ENCODE measurements around the gene TMEM115.

- no peak for TF ChIP-seq KLF17 (tag by site-specific recombination; IDR thresholded peaks at IDR 0.05)
- TF ChIP-seq, protein P1, sequence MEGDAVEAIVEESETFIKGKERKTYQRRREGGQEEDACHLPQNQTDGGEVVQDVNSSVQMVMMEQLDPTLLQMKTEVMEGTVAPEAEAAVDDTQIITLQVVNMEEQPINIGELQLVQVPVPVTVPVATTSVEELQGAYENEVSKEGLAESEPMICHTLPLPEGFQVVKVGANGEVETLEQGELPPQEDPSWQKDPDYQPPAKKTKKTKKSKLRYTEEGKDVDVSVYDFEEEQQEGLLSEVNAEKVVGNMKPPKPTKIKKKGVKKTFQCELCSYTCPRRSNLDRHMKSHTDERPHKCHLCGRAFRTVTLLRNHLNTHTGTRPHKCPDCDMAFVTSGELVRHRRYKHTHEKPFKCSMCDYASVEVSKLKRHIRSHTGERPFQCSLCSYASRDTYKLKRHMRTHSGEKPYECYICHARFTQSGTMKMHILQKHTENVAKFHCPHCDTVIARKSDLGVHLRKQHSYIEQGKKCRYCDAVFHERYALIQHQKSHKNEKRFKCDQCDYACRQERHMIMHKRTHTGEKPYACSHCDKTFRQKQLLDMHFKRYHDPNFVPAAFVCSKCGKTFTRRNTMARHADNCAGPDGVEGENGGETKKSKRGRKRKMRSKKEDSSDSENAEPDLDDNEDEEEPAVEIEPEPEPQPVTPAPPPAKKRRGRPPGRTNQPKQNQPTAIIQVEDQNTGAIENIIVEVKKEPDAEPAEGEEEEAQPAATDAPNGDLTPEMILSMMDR (tag by site-specific recombination; IDR thresholded peaks at IDR 0.05): no peak
Measured at GRCh38 chr3:50353245-50354004, 5.9 kb downstream of the TMEM115 start.

All from HEK293 (cell line).